Putamen (tissue), 1 donor: ENCODE results near the gene RPL10L.

ENCODE experiments used
- DNase-seq: peaks from one replicate; pipeline ENCODE4 v3.0.0-alpha.2; 2016; ENCODE audit warnings: low spot score

The RPL10L gene

GRCh38 chr14:46651526-46652144 is at the start of gene RPL10L:
TSS of gene RPL10L (minus strand) at chr14:46651781. CDS start at chr14:46651736, 45 bp downstream.
- no peak for DNase-seq

DNA sequence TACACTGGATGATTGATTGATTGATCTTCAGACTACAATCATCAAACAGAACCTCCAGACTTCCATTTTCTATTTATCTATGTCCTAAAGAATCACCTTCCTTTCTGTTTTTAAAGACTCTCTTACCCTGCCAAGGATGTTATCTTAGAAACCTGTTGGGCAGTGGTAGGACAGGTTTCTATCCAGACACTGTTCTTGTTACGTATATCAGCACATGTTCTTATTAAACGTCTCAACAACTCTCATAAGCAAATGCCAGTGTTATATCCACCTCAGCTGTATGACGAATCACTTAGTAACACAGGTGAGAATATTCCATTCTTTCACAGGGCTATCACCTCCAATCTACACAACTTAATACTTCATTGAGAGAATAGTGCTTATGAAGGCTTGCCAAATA is 40.2 kb upstream of the RPL10L start:
- DNase-seq: no peak

DNA sequence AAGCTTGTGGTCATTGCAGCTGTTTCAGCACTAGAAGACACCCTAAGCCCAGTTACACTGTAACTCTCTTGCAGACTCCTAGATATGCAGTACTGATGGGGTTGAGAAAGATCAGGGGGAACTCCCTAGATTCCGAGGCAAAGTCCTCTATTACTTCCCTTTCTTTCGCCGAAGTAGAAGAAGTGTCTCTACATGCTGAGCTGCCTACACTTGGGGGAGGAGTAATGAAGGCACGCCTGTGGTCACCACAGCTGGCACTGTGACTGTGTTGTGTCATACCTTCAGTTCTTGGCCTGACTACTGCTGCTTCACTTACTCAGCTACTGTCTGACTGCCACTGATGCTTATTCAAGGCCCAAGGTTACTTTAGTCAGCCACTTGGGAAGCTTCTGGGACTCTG is 35.1 kb upstream of the RPL10L start:
- DNase-seq: no peak

DNA sequence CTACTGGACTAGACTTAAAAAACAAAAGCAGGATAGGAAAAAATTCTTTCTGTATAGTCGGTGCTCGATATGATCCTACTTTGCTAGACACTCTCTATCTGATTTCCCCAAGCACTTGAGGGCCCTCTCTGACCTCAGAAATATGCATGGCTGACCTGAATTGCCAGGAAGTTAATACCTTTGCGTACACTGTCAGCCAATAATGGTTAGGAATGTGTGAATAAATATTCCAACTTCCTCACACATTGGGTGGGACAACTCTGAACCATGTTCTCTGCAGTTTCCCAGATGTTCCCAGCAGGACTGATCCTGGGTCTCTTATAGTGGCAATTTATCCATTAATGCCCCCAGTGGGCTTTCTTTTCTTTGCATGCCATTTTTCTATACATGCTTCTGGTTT is 20.5 kb upstream of the RPL10L start:
- no peak for DNase-seq

- DNase-seq: no peak
Measured at GRCh38 chr14:46663382-46663781, 11.8 kb upstream of the RPL10L start.

DNA sequence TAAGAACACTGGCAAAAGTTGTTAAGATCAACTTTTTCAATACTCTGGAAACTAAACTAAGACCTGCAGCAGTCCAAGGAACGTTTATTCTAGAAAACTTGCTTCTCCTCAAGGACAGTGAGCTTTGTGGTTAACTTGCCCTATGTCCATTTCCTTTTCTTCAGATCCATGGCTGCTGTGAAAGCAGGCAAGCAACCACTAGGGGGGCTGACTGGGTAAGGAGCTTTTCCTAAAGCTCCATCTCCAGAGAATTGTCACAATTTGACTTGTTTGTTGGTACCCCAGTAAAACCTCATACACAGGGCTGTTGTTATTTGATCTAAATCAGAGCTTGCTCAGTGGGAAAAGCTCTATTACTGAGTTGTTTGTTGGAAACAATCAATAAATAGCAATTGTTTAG is 10.1 kb upstream of the RPL10L start:
- no peak for DNase-seq

GRCh38 chr14:46653031-46653755 is 1.6 kb upstream of the RPL10L start:
- DNase-seq: no peak

DNA sequence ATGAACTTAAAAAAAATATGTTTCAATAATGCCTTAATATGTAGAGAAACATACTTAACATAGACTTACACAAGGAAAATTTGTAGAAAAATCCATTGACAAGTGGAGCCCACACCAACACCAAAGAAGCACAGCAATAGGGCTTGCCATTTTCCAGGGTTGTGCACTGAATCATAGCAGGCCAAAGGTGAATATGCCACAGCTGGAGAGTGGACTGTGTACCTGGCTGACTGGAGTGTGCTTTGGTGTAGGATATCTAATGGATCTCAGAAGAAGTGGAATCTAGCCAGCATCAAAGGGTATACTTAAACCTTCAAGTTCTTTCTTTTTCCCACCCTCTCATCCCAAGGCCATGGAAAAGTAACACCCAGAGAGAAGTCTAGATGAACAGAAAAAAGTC is 4.8 kb downstream of the RPL10L start:
- no peak for DNase-seq

DNA sequence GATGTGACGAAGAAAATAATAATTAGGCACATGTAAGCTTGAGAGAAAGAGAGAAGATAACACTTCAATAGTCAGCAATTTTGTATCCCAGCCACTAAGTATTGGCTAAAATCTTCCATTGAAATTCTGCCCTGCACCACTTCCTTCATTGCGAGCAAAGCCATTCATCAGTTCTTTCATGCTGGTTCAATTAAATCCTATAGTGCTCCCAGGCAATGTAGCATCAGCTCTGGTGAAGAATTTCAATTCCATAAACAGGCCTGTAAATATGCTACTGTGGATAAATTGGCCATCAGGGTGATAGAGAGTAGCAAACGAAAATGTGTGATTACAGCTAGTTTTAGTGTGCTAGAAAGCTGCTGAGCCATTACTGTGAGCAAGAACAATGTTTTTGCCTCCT is 24.7 kb downstream of the RPL10L start:
- DNase-seq: no peak
